NCI-H146 treated with DMSO at 0.1 percent for 48 hours (cell line): ENCODE measurements around the gene SLC2A4.
"Not testable (repeated sequence)": the region's sequence is repeated elsewhere in the genome, so short reads cannot be mapped to it uniquely, and the experiment has no call there.

Experiments
- DNase-seq: peaks from one replicate; lab custom pipeline; 2025; ENCODE audit not compliant: unreplicated experiment; lab: John Stamatoyannopoulos, UW

SLC2A4 gene

DNA sequence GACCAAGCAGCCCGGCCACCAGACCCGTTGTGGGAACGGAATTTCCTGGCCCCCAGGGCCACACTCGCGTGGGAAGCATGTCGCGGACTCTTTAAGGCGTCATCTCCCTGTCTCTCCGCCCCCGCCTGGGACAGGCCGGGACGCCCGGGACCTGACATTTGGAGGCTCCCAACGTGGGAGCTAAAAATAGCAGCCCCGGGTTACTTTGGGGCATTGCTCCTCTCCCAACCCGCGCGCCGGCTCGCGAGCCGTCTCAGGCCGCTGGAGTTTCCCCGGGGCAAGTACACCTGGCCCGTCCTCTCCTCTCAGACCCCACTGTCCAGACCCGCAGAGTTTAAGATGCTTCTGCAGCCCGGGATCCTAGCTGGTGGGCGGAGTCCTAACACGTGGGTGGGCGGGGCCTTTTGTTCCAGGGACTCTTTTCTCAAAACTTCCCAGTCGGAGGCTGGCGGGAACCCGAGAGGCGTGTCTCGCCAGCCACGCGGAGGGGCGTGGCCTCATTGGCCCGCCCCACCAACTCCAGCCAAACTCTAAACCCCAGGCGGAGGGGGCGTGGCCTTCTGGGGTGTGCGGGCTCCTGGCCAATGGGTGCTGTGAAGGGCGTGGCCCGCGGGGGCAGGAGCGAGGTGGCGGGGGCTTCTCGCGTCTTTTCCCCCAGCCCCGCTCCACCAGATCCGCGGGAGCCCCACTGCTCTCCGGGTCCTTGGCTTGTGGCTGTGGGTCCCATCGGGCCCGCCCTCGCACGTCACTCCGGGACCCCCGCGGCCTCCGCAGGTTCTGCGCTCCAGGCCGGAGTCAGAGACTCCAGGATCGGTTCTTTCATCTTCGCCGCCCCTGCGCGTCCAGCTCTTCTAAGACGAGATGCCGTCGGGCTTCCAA lies at the start of gene SLC2A4:
Gene SLC2A4, plus strand, starts transcription at position 645 of the 879 bp plus-strand sequence. Its CDS starts 217 bp downstream, at position 862.
- DNase-seq = peak; percentile 43

DNA sequence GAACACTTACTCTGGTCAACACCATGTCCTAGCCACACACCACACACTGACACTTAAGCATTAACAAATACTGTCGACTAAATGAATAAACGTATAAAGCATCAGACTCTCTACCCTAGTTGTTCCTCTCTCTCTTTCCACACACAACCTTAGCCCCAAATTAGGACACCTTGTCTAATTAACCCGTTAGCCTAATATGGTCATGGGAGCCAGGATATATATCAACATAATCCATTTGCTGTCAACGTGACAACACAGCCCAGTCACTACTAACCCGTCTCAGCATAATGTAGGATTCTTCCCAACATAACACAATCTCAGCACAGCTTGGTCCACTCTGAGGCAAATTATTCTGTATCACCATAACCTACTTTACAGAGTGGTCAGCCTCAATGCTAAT lies 49.4 kb upstream of the SLC2A4 start:
- no peak for DNase-seq

GRCh38 chr17:7233701-7234082 lies 47.8 kb upstream of the SLC2A4 start:
- no peak for DNase-seq

- peak; percentile 91 for DNase-seq
Observed at GRCh38 chr17:7234083-7234951, 47.2 kb upstream of the SLC2A4 start, which contains the start of gene DVL2. TSS of gene DVL2 (minus strand) at chr17:7234517. CDS start at chr17:7234262, 255 bp downstream.

DNA sequence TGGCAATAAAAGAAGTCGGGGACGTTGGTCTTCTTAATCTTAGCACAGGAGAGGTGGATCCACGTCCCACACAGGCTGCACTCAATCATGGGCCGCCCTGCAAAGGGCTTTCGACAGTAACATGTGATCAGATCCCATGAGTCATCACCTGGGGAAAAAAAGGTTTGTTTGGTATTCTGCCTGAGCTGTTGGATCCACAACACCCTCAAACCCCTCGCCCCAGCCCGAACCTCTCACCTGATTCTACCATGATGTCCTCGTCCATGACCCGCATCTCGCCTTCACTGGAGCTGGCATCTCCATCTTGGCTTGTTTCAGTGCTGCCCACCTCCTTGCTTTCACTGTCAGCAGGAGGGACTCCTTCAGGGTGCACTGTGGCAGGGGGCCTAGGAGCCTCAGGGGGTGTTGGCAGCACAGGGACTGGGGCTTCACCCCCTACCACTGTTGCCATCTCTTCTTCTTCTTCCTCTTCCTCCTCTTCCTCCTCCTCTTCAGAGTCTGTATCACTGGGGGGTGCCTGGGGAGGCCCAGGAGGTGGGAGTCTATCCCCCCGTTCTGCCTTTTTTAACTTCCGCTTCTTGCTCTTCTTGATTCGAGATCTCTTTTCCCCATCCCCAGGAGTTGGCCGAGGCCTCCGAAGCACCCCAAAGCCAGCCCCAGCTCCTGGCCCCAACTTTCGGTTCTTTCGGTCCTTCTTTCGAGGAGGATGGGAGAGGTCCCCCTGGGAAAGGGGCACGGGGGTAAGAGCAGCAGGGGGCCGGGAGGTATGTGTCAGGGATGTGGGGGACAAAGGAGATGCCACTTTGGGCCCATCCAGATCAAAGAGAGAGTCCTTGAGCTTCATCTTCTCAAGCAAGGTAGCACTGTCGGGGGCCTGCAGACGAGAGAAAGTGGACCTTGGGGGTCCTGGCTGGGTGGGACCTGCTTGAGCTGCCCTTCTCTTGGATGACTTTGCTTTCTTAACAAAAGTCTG lies 45.5 kb upstream of the SLC2A4 start:
- no peak for DNase-seq

DNA sequence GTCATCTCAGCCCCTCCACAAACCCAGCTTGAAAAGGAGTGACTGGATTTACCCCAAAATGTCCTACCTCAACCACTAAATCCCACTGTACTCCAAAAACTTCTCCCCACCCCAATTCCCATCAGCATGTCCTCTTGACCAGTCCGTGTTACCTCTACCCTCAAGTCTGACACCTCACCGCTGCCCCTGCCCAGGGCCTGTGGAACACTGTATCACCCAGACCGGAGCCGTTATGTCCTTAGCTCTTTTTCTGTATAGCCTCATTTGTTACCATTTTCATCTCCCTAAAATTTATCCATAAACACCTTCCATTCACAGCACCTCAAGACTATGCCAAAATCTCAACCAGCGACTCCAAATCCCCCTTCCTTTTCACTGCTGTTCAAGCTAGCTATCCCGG lies 44.7 kb upstream of the SLC2A4 start:
- no peak for DNase-seq

- DNase-seq = no peak
Observed at GRCh38 chr17:7237266-7237760, 44.2 kb upstream of the SLC2A4 start.

- DNase-seq = peak; percentile 16
Observed at GRCh38 chr17:7237761-7238419, 43.6 kb upstream of the SLC2A4 start.

DNA sequence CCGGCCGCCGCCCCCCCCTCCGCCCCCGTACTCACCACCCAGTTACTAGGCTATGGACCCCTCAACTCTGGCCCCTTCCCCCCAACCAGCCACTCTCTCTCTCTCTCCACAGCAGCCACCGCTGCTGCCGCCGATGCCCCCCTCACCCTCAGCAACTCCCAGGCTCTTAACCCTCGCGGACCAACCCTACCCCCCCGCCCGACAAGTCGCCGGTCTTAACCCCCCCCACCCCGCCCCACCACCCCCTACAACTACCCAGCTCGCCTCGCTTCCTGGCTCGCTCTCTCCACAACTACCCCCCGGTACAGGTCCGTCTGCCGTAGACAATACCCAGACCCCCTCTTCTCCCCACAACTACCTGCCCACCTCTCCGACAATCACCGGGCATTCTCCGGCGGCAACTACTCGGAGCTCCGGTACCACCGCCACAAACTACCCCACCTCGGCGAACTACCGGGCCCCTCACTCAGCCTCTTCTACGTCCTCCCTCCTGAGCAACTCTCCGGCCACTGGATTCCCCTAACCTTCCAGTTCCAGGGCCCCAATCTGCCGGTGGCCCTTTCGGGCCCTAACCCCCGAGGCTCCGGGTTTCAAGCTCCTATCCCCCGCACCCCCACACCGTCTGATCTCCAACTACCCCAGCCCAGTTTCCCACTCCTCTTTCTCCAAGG lies 43.0 kb upstream of the SLC2A4 start:
- DNase-seq = no peak

DNA sequence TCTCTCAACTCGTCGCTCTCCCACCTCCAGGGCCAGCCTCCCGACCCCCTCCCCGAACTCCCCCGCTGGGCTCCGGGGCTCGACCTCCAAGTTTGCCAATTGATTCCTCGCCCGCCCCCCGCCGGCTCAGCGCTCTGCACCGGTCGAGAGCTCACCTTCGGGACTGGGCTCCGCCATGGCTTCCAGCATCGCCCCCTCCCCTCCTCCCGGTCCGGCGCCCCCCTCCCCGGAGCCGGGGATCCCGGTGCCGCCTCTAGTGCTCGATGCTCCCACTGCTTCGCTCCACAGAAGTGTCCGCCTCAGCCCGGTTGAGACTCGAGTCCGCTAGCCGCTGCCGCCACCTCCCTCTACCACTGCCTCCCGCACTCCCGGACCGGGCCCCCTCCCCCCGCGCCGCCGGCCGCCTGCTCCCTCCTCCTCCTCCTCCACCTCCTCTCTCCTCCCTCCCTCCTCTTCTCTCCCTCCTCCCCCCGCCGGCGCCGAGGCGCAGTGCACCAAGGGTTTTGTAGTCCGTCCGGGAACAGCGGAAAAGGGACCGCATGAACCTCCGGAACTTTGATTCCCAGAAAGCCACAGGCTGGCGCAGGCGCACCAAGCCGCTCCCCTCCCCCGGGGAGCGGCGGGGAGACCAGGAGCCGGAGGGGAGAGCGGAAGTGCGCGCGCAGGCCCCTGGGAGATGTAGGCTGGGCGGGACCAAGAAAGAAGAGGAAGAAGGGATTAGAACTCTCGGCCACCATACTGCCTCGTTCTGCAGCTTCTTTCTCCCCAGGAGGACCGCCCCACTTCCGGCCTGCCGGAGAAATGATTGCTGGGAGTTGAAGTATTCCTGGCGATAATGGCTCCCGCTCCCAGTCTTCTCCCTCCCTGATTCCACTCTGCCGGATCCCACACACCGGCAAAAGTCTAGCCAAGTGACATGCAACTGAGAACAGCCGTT lies 42.2 kb upstream of the SLC2A4 start, which contains the start of gene PHF23:
Gene PHF23, minus strand, starts transcription at position 367 of the 937 bp plus-strand sequence. Its CDS starts 178 bp downstream, at position 189.
- DNase-seq = peak; percentile 98

DNA sequence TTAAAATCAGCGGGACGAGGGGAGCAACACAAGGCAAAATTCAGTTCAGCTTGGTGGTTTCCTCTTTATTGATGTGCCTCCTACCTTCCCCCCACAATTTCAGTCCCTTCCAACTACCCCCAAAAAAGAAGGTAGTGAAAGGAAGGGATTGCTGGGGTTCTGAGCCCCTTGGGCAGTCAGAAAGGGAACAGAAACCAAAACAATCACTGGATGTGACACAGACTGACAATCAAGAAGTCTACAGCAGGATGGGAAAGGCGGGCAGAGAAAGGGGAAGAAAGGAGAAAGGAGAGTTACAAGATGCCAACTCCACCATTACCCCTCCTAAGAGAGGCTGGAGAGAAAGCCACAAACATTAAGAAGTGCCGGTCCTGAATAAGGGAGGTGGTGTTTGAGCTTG lies 41.1 kb upstream of the SLC2A4 start:
- DNase-seq = no peak

GRCh38 chr17:7241090-7241733 lies 40.3 kb upstream of the SLC2A4 start:
- no peak for DNase-seq

DNA sequence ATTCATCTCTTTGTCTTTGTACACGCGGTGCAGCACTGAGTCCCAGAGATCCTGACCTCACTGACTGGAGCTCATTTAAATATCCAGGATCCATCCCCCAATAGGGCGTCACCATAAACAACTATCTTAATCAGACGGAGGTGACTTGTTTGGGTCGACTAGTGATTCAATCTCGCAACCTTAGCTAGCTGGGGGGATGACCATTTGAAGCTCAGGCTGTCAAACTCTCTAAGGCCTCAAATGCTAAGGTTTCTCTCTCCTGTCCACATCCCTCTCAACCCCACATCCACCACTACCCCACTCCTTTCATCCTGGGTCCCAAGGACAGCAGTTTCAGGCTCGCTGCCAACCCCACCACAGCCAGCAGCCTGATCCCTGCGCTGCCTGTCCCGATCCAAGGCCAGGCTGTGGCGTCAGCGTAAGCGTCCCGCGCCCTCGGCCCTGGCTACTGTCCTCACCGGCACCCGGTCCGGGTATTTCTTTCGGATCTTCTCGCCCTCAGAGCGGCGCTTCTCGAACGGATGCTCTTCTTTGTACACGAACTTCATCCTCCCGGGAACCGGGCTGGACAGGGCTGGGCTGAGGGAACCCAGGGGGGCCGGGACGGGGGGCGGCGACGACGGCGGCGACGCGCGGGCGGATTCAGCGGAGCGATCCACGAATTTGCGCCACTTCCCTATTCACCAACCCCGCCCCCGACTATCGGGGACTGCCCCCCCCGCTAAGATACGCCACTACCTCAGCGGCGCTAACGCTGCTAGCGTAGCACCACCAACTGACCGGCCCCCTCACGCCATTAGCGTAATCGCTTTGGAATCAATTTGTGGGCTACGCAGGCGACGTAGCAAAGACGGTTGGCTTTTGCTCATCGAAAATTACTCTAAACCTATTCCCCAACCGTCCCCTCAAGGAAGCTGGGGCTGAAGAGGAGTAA lies 39.5 kb upstream of the SLC2A4 start, which contains the start of gene GABARAP:
Gene GABARAP, minus strand, starts transcription at position 667 of the 934 bp plus-strand sequence. Its CDS starts 119 bp downstream, at position 548.
- peak; percentile 71 for DNase-seq

GRCh38 chr17:7242717-7243452 lies 38.6 kb upstream of the SLC2A4 start:
- DNase-seq = peak; percentile 90

DNA sequence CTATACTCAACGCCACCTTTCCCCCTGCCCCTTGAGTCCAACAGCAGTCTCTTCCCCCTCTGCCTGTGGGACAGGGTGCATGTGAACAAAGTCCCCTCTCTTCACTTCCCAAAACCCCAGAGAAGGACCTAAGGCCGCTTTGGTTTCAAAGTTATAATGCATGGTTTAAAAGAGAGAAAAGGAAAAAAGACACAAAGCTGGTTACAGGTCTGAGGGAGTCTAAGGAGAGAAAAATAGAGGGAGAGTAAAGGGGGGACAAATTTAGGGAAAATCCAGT lies 38.1 kb upstream of the SLC2A4 start:
- DNase-seq = no peak

DNA sequence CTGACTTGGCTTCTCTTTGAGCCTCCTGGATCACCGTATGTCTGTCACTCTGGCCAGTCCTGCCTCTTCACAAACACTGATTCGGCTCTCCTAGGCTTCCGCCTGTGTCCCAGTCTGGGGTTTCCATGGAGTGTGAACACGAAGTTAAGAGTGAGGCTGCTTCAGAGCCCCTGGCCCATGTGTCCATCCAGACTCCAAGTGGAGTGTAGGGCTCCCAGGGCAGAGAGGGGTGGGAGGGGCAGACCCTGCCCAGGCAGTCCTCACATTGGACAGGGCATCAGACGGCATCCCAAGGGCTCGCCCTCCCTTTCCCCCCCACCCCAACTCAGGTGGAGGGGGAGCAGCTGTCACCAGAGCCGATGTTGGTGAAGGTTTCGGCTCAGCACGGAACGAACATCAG lies 37.7 kb upstream of the SLC2A4 start:
- not testable (repeated sequence) for DNase-seq
